ENCODE data around the gene SNX9.
A peak's percentile ranks its signal among the peaks of the same experiment; 100 is the strongest.
"Not testable (repeated sequence)": the region's sequence is repeated elsewhere in the genome, so short reads cannot be mapped to it uniquely, and the experiment has no call there.

The SNX9 gene

DNA sequence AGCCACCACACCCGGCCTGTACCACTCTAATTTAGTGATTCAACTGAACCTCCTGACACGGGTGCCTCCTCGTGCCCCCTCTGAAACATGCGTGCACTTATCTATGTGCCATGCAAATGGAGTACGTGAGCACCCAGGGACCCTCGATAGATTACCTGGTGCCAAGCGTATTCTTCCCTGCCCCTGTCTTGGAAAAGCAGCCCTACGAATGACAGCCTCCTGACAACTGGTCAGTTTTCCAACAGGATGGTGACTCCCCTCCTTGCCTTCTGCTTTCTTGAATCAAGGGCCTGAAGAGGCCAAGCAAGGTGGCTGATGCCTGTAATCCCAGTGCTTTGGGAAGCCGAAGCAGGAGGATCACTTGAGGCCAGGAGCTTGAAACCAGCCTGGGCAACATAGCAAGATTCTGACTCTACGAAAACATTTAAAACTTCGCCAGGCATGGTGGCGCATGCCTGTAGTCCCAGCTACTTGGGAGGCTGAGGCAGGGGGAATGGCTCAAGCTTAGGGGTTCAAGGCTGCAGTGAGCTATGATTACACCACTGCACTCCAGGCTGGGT, 133.2 kb downstream of the SNX9 start:
- no peak for DNase-seq

DNA sequence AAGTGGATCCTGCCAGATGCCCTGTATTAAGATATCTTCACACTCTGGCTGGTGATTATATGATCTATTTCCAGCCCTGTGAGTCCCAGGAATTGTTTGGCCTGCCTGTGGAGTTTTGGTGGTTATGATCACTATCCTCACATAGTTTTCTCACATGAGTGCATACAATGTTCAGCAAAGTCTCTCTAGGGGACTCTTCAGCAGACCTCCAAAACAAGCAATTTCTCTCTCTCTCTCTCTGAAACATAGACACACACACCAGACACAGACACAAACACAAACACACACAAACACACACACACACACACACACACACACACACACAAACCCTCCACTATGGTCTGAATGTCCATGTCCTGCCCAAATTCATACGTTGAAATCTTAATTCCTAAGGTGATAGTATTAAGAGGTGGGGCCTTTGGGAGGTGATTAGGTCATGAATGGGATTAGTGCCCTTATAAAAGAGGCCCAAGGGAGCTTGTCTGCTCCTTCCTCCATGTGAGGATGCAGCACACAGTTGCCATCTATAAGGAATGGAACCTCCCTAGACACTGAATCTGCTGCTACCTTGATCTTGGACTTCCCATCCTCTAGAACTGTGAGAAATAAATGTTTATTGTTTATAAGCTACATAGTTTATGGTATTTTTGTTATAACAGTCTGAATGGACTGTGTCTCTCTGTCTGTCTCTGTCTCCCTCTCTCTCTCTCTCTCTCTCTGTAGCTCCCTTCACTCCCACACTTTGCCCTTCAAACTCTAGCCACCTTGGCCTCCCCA, 136.6 kb downstream of the SNX9 start:
- DNase-seq, result no peak

DNA sequence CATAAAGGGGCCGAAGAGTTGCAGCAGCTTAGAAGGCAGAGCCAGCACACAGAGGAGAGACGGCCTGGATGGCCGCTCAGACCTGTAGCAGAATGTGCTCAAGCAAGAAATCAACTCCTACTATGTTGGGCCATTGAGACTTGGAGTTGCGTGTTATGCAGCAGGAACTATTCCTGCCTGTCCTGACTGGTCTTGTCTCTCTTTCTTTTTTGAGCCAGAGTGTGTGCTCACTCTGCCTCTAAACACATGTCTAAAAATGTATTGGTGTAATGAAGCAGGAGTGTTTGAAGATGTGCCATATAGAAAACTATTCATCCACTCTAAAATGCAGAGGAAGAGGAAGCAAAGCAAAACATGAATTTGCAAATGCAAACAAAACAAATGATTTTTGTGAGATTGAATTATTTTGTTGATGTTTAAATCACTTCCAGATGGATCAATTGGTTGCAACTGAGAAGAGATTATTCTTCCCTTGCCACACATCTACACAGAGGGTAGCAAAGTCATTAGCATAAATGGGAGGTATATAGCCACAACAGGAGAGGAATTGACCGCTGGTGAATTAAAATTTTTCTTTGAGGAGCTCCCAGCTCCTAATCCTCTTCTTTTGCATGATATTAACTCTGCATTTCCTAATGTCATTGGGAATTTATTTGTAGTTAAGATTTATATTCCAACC, 138.2 kb downstream of the SNX9 start:
- no peak for DNase-seq

DNA sequence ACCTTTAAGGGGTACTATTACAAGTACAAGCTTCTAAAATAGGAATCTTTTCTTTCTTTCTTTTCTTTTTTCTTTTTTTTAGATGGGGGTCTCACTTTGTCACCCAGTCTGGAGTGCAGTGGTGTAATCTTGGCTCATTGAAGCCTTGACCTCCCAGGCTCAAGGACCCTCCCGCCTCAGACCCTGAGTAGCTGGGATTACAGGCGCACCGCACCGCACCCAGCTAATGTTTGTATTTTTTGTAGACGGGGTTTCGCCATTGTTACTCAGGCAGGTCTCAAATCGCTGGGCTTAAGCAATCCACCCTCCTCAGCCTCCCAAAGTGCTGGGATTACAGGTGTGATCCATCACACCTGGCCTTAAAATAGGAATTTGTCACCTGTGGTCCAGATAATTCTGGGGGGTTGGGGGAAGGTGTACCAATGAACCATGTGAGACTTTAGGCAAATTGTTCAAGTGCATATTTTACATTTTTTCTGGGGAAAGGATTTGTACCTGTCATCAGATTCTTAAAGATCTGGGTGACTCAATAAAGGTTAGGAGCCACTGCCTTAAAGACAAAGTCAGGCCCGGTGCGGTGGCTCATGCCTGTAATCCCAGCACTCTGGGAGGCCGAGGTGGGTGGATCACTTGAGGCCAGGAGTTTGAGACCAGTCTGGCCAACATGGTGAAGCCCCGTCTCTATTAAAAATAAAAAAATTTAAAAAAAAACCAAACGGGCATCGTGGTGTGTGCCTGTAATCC, 139.0 kb downstream of the SNX9 start:
- DNase-seq, result no peak

DNA sequence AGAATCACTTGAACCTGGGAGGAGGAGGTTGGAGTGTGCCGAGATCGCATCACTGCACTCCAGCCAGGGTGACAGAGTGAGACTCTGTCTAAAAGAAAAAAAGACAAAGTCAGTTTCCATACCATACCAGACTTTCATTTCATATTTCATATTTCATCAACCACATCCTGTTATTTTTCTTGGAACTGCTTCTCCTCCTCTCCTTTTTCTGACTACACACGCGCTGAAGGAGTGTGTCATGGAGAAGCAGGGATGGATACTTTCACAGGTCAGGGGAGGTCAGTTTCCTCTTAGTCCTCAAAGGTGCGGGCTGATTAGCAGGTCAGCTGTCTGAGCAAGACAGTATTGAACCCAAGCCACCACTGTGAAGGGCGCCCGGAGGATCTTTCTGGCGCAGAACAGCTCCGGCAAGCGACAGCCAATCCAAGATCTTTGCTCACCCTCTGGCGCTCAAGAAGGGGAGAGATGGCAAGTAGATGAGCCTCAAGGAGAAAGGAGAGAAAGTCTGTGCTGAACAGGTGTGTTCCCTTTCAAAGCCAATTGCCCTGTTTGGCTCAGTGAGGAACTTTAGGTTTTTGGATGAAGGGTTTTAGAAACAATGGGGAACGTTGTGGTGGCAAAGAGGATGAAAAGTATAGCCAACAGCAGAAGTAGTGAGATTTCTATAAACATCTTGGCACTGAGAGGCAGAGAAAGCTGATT, 139.7 kb downstream of the SNX9 start:
- DNase-seq, result no peak

DNA sequence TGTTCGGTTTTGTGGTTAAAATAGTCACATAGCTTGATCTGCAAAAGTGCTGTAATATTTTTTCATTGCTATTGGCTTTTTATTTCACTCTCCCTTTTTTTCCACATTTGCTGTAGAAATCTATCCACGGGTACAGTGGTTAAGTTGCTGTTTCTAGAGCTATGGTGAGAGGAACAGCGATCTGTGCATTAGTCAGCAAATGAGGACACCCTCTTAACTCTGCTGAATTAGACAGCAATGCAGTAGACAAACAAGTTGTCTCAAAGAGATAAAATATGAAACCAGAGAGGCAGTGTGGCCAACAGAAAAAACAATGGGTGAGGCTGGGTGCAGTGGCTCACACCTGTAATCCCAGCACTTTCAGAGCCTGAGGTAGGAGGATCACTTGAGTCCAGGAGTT, 141.1 kb downstream of the SNX9 start:
- no peak for DNase-seq

DNA sequence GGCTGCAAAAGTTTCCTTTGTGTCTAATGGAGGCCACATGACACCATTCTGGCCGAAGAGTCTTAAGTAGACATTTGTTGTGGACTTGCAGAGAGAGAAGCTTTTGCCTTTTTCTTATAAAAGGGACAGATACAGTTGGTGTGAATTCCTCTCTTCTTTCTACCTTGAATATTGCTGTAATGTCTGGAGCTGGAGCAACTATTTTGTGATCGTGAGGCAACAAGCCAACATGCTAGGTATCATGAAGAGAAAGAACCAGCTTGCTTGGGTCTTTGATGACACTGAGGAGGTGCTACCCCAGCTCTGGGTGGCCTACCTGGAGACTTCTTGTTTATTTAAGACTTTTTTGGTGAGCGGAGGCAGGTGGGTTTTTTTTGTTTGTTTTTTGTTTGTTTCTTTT, 142.3 kb downstream of the SNX9 start:
- no peak for DNase-seq

DNA sequence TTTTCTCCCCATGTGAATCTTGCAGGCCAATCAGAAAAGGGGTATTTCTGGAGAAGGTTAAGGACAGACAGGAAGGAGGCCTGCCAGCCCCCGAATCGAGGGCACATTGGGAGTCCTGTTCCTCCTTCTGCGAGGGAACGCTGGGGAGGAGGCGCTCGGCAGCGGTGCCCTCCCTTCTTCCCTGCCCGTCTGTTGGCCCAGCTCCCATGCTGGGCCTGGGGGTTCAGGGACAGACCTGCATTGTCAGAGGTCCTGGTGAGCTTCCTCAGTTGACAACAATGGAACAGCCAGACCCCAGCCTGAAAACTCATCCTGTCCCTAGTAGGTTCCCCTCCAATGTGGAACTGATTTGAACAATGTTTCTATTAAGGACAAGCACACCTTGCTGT, 143.5 kb downstream of the SNX9 start:
- no peak for DNase-seq

DNA sequence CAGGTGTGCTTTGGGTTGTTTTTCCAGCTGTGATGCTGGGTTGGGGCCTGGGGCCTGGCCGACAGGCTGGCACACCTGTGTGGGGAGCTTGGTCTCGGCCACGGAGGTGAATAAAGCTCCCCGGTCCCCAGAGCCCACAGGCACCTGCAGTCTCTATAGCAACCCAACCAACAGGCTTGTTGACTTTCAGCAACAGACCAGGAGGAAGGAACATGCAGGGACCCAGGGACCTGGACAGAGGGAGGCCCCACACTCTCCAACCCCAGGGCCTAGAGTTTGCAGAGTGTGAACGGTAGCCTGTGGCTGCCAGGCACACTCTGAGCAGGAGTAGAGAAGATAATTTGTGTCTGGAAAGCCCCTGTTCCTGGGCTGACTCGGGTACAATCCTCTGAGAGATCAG, 144.0 kb downstream of the SNX9 start:
- DNase-seq, result peak; percentile 40 to 89 (median 77)

DNA sequence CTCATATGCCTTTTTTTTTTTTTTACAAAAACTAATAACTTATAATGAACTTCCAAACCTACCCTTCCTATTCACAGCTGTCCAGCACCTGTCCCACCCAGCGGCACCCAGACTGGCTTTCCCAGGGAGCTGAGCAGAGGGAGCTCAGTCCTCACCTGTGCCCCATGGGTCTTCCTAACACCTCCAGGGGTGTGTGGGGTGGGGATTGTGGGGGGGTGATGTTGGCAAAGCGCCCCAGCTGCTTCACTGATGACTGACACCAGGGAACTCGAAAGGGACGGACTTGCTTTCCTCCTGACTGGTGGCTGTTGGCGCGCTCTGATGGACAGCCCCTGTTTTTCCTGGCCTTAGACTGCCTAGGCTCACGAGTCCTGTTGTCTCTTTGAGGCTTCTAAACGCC, 144.4 kb downstream of the SNX9 start:
- DNase-seq, result peak in 1 of 3 experiments; percentile 35

DNA sequence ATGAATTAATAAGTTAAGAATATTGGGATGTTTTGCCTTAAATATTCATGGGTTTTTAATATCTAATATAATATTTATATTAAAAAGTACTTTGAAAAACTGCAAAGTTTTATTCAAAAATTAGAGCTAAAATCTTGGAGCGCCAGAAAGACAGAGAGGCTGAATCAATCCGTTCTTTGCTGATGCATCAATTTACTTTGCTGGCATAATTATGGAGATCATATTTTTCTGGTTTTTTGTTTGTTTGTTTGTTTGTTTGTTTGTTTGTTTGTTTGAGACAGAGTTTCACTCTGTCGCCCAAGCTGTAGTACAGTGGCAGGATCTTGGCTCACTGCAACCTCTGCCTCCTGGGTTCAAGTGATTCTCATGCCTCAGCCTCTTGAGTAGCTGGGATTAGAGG, 149.1 kb downstream of the SNX9 start:
- DNase-seq, result not testable (repeated sequence)

DNA sequence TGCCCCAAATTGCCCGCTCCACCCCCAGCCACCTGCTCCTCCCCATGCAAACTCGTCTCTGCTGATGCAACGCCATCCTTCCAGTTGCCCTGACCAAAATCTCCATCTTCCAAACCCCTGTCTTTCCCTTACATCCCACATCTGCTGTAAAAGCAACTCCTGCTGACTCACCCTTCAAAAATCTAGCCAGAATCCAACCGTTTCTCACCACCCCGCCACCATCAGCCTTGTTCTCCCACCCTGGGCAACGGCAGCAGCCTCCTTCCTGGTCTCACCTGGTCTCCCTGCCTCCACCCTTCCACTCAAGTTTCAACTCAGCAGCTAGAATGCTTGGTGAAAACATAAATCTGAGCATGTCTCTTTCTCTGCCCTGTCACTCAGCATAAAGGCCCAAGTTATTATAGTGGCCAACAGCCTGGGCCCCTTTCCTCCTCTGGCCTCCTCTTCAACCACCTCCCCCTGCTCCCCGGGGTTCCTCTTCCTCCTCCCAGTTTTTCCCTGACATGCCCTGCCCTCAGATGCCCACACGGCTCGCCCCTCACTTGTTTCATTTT, 151.4 kb downstream of the SNX9 start:
- DNase-seq, result no peak

DNA sequence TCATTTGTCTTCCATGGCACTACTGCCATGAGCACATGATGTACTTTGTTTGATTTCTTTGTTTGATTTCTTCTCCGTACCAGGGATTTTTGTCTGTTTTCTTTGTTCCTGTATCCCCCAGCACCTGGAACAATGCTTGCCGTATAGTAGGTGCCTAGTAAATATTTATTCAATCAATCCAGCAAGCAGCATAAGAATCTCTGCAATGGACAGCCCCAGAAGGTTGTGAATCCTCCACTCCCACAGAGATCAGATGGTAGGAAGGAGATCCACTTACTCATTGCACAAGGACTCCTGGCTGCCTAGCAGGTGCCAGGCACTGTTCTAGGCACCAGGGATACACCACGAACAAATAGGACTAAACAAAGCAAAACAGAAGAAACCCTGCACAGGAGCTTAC, 151.9 kb downstream of the SNX9 start:
- DNase-seq, result no peak

DNA sequence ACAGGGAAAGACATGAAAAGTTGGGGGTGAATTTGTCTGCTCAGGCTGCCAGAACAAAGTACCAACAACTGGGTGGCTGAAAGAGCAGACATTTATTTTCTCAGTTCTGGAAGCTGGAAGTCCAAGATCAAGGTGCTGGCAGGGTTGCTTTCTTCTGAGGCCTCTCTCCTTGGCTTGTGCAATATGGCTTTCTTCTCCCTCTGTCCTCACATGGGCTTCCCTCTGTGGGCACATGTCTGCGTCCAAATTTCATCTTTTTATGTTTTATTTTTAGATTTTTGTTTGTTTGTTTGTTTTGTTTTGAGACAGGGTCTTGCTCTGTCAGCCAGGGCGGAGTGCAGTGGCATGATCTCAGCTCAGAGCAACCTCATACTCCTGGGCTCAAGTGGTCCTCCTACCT, 152.4 kb downstream of the SNX9 start:
- DNase-seq, result no peak

DNA sequence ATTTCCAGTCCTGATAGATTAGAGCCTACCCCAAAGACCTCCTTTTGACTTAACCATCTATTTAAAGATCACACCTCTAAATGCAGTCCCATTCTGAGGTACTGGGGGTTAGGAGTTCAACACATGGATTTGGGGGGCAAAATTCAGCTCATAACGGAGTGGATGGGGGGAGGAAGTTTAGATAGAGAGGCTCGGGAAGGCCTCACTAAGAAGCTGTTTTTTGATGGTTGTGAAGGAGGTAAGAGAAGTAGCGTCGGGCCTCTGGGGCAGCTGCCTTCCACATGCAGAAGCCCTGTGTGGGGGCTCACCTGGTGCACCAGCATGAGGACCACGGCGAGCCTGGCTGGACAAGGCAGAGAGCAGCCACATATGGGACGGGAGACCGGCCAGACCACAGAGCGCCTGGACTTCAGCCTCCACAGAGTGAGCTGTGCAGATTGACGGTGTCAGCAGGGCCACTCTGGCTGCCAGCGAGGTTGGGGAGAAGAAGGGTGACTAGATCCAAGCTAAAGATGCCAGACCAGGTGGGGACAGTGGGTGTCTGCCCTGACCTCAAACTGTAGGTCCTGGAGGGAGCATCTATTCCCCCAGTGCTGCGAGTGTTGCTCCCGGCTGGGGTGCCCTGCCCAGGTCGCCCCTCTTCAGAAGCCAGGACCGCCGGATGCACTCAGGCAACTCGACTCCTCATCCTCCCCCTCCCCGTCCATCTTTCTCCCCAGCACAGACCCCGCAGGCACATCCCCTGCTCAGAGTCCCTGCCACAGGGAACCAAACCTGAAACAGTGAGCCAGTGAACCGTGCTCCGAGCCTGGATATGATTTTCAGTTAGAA, 153.5 kb downstream of the SNX9 start:
- no peak for DNase-seq

DNA sequence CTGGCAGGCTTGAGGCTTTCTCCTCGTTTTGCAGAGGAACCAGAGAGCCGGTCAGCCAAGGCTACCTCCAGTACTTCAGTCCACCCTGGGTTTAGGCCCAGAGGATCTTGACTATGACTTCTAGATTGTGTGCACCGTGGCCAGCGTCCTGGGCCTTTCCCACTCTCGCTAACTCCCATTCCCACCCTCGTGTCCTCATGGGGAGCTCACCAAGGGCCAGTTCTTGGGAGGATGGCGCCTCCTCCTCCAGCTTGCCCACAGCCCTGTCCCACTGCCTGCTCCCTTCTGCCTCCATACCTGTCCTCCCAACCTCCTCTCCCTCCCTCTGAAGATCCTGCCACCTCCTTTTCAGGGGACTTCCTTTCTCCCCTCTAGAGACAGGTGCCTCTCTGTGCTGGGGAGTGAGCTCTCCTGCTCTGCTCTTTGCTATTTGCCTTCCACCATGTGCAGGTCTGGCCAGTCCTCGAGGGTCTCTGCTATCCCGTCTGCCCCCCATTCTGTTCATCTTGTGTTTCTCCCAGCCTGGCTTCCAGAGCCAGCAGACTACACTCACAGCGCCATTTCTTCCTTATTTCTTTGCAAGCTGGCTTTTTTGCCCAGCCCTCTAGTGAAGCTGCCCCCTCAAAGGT, 154.2 kb downstream of the SNX9 start:
- DNase-seq, result no peak

DNA sequence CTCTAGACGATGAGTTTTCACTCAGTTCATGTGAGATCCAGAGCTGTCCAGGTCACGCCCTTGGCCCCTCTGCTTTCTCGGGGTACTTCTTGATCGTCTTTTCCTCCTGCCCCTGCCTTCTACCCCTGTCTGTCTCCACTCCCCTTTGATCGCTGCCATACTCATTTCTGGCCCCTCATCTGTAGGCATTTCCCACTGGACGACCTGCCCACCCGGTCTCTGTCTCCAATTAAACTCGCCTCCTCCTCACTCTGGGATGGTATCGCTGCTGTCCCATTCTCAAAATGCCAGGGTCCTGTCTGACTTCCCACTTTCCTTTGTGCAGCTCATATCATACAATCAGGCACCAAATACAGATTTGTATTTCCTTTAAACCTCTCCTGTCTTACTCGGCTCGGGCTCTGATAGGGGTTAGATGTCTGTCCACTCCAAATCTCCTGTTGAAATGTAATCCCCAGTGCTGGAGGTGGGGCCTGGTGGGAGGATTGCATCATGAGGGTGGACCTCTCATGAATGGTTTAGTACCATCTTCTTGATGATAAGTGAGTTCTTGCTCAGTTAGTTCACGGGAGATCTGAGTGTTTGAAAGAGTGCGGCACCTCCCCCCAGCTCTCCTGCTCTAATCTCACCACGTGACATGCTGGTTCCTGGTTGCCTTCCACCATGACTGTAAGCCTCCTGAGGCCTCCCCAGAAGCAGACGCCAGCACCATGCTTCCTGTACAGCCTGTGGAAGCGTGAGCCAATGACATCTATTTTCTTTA, 155.2 kb downstream of the SNX9 start:
- no peak for DNase-seq

DNA sequence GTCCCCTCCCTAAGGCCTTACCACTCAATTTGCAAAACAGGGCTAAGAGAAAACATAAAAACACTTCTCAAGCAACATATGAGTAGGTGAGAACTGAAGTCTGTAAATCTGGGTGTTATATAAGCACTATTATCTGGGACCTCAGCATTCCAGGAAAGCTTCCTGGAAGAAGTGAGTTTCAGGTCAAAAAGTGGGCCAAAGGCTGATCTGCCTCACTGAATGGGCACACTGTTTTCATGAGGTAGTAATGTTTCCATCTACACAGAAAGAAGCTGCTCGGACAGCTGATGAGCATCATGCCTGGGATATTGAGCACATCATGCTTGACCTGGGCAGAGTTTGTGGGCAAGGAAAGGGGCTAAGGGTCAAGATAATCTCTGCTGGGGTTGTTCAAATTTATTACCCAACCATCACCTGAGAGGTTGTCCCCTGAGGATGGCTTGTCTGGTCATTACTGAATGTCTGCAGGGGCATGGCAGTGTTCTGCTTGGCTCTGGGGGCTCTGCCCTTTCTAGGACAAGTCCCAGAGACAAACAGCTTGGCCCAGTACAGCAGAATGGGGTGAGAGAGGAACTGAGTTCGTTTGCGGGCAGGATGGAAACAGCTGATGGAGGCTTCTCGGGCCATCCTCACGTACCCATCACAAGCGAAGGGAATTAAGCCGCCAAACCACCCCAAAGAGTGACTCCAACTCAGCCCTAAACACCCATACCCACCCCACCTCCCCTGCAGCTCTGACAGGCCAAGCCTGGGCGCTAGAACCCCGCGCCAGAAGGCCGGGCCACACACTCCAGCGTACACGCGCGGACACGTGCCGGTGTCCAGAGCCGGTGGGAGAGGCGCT, 157.5 kb downstream of the SNX9 start:
- no peak for DNase-seq

DNA sequence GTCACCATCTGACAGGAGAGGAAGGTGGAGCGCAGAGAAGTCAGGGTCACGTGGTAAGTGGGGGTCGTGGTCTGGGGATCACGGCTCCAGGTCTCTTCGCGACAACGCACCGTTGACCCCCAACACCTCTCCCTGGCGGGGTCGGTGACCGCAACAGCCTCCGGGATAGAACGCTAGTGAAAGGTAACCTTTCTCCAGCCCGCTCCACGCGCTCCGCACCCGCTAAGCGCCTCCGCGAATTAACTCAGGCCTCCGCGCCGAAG, 158.0 kb downstream of the SNX9 start:
- no peak for DNase-seq
